HepG2 (cell line): ENCODE data around the gene ACADVL. TPM values are rescaled to one million over a fixed set of nuclear protein-coding genes. Genes with fewer than 3 reads are reported as not detected.

Source experiments
- CCDC6 ChIP-seq: sonication (generic); formaldehyde crosslinking; IDR thresholded peaks from 2 replicates; pipeline ENCODE4 v1.8.1; 2022; ENCODE audit warnings: mild to moderate bottlenecking, missing genetic modification reagents, moderate library complexity
- CREB1 ChIP-seq, 2 experiments: fragments of 450-650 bp in 1 of 2; IDR thresholded peaks; 2 replicates each; pipeline ENCODE4 v1.6.1; 2016 to 2017; ENCODE audit warnings: control low read depth in 1 of 2, mild to moderate bottlenecking in 1 of 2, missing compliant biosample characterization in 1 of 2, missing genetic modification characterization in 1 of 2
- DZIP1 ChIP-seq: sonication (generic); formaldehyde crosslinking; IDR thresholded peaks from 2 replicates; pipeline ENCODE4 v1.5.0; 2020; ENCODE audit warnings: mild to moderate bottlenecking, missing genetic modification reagents
- GFI1 ChIP-seq: sonication (generic); formaldehyde crosslinking; IDR thresholded peaks from 2 replicates; pipeline ENCODE4 v1.5.0; 2020; ENCODE audit warnings: missing genetic modification reagents, mild to moderate bottlenecking, borderline replicate concordance
- HMGXB3 ChIP-seq: sonication (generic); formaldehyde crosslinking; IDR thresholded peaks from 2 replicates; pipeline ENCODE4 v1.4.0; 2020; ENCODE audit warnings: missing genetic modification reagents, borderline replicate concordance
- KAT8 ChIP-seq: IDR thresholded peaks from 2 replicates; pipeline ENCODE4 v1.6.1; 2016; ENCODE audit warnings: missing genetic modification reagents, missing compliant biosample characterization
- MIXL1 ChIP-seq: IDR thresholded peaks from 2 replicates; pipeline ENCODE4 v1.6.1; 2016
- NFIC ChIP-seq: IDR thresholded peaks from 2 replicates; pipeline ENCODE4 v1.6.1; 2012; ENCODE audit warnings: mild to moderate bottlenecking, low read length, inconsistent platforms
- SIX4 ChIP-seq: sonication (generic); formaldehyde crosslinking; IDR thresholded peaks from 2 replicates; pipeline ENCODE4 v1.4.0; 2020; ENCODE audit warnings: missing genetic modification reagents
- YEATS2 ChIP-seq: sonication (generic); formaldehyde crosslinking; IDR thresholded peaks from 2 replicates; pipeline ENCODE4 v1.4.0; 2020; ENCODE audit warnings: missing genetic modification reagents, borderline replicate concordance
- YY1 ChIP-seq: IDR thresholded peaks from 2 replicates; pipeline ENCODE4 v1.6.1; 2011; ENCODE audit warnings: low read length, low read depth, moderate library complexity, mild to moderate bottlenecking; ENCODE audit not compliant: insufficient read depth, insufficient replicate concordance
- ZBTB49 ChIP-seq: sonication (generic); formaldehyde crosslinking; IDR thresholded peaks from 2 replicates; pipeline ENCODE4 v1.4.0; 2020; ENCODE audit warnings: missing genetic modification reagents, borderline replicate concordance
- ZNF367 ChIP-seq: sonication (generic); formaldehyde crosslinking; IDR thresholded peaks from 2 replicates; pipeline ENCODE4 v1.4.0; 2020; ENCODE audit warnings: missing genetic modification reagents, borderline replicate concordance
- ZNF382 ChIP-seq: sonication (generic); formaldehyde crosslinking; IDR thresholded peaks from 2 replicates; pipeline ENCODE4 v1.5.0; 2020; ENCODE audit warnings: missing genetic modification reagents, mild to moderate bottlenecking, borderline replicate concordance
- ZNF800 ChIP-seq: sonication (generic); formaldehyde crosslinking; IDR thresholded peaks from 2 replicates; pipeline ENCODE4 v1.4.0; 2020; ENCODE audit warnings: missing genetic modification reagents
- polyA plus RNA-seq, 8 experiments: library from polyadenylated mRNA; depleted of rRNA in 3 of 8; stranded (reverse) in 7 of 8; unstranded in 1 of 8; fragments of >200 nt; fragmentation: Illumina TruSeq in 4 of 8; extraction: Trizol in 4 of 8; gene quantifications; 2 replicates each; pipeline versions ENCODE4 v1.2.1 to v1.2.3, GENCODE V29; 2011 to 2016; ENCODE audit warnings: low read depth in 4 of 8, missing spikeins in 1 of 8, mixed read lengths in 1 of 8; ENCODE audit not compliant: insufficient read depth in 1 of 8
- total RNA-seq, 5 experiments: library from RNA; depleted of rRNA; stranded (reverse); fragments of >200 nt; fragmentation: Illumina TruSeq; extraction: Trizol; gene quantifications; 2 replicates each; pipeline ENCODE4 v1.2.3, GENCODE V29; 2016; ENCODE audit warnings: low read depth in 1 of 5

The ACADVL gene
- total and polyA plus RNA-seq, 2 of the 13 experiments (the other 11 are each of a cell fraction or from before 2014, with no cell fraction given): 219 to 412 TPM

GRCh38 chr17:7234083-7234951 is 14.6 kb downstream of the ACADVL start, which contains the start of gene DVL2 (continued):
- peak; percentile 71 for TF ChIP-seq YY1
- TF ChIP-seq DZIP1: peak; percentile 71; the same call in 1 of the 2 replicates
- TF ChIP-seq CREB1 (IDR thresholded peaks at IDR 0.05): peak; percentile 57; the same call in 1 of the 2 replicates
- TF ChIP-seq CREB1 (CRISPR knock-in tag; IDR thresholded peaks at IDR 0.05): no peak
- TF ChIP-seq NFIC: peak; percentile 54; the same call in 1 of the 2 replicates
- TF ChIP-seq SIX4 (CRISPR knock-in tag): peak; percentile 60; the same call in 1 of the 2 replicates
- 0 out of 2 replicates have a peak, but pooled peaks have one; percentile 11 for TF ChIP-seq GFI1
- peak; percentile 60; the same call in 1 of the 2 replicates for TF ChIP-seq ZNF800 (CRISPR knock-in tag)
- 0 out of 2 replicates have a peak, but pooled peaks have one; percentile 10 for TF ChIP-seq MIXL1
- TF ChIP-seq ZNF382 (CRISPR knock-in tag): no peak
- TF ChIP-seq ZBTB49 (CRISPR knock-in tag): 0 out of 2 replicates have a peak, but pooled peaks have one; percentile 47
- peak; percentile 67; the same call in 1 of the 2 replicates for TF ChIP-seq HMGXB3 (CRISPR knock-in tag)
- TF ChIP-seq YEATS2 (CRISPR knock-in tag): peak; percentile 94
- 0 out of 2 replicates have a peak, but pooled peaks have one; percentile 74 for TF ChIP-seq ZNF367 (CRISPR knock-in tag)
- peak; percentile 80; the same call in 1 of the 2 replicates for TF ChIP-seq CCDC6 (CRISPR knock-in tag)
- peak; percentile 95 for TF ChIP-seq KAT8 (CRISPR knock-in tag)
